GM19099 (cell line): ENCODE data around the gene ABAT.

Experiments used
- POLR2A ChIP-seq: IDR thresholded peaks from 3 replicates; pipeline ENCODE4 v1.6.1; 2011; ENCODE audit warnings: low read depth; ENCODE audit not compliant: insufficient read length; ENCODE audit errors: extremely low read depth

The ABAT gene

DNA sequence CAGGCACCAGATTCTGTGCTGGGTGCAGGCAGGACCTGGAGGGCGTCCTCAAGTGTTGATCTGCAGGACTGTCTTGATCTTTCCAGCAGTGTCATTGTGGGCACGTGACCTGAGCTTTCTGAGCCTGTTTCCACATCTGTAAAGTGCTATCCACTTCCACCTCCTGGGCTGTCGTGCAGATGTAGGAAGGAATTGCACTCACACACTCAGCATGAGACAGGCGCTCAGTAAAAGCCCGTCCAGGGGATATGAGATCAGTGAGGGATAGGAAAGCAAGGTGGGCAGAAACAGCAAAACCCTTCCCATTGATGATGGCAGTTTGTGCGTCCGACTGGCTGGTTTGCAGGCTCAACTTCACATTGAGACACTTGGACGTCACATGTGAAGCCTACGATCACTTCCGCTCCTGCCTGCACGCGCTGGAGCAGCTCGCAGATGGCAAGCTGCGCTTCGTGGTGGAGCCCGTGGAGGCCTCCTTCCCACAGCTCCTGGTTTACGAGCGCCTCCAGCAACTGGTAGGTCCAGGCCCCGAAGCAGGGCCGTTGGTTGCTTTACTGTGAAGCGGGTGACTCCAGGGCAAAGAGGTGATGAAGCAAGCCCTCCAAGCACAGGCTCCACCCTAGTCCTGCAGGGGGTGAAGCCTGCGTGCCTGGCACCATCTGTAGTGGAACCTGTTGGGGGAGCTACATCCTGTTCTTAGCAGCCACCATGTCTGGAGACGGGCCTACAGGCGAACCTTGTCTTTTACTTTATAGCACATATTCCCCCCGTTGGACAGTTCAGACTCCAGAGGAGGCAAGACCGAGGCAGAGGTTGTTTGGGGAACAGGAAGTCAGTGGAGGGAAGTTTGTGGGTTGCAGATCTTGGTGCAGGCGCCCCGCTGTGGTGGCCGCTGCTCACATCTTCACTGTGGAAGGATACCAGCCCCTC is 29.9 kb upstream of the ABAT start:
- TF ChIP-seq POLR2A, result no peak

DNA sequence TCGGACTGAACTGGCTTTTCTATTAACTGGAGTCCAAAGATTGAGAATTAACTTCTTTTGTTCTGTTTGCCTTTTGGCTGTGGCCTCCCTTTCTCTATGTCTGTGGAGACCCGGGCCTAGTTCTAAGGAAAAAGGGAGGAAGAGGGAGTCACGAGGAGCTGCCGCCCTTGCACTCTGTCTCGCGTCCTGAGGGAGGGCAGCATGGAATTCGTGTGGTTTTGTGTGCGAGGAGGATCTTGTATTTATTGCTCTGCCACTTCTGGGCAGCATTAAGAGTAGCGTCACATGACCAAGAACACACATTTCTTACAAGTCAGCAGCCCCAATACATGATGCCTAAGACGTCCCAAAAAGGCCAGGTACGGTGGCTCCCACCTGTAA is 29.3 kb upstream of the ABAT start:
- no peak for TF ChIP-seq POLR2A

DNA sequence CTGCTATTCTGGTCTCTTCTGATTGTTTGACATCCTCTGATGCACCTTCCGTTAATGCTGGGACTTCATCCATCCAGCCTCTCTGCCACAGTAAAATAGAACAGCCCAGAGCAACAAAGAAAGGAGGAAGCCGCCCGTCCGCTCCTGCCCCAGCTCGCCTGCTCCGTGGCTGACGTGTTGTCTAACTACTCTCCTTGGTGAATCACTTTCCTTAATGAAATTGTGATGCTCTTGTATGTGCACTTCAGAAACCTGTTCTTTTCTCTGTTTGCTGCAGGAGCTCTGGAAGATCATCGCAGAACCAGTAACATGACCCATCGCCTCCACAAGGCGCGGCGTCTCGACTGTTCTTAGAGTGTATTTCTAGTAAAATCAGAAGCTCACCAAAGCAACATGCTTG is 28.6 kb upstream of the ABAT start:
- TF ChIP-seq POLR2A, result no peak

DNA sequence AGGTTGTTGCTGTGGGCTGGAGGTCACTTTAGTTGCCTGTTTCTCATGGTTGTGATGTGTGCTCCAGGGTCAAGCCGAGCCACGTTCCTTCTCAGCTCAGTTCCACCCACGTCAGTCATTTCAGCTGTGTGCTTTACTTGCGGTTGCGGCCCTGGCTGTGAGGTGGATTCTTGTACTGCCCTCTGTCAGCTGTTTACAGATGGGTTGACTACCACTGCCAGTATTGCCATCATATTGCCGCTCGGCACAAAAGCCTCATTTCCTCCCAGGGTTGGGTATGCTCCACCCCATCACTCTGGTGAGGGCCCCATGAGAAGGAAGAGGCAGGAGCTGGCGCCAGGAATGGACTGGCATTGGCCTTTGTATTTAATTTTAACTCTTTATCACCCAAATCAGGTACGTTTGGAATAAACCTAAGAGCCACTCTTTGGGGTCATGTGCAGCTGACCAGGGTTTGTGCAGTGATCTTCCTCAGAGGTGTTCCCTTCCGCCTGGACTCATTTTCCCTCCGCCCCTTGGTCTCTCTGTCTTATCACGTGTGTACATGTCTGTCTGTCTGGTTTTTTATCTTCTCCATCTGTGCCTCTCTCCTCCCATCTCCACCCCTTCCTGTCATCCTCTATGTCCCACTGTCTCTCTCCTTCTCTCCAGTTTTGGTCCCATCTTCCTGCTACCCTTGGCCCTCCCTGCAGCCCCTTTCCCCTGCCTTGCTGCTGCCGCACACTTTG is 27.9 kb upstream of the ABAT start:
- no peak for TF ChIP-seq POLR2A

DNA sequence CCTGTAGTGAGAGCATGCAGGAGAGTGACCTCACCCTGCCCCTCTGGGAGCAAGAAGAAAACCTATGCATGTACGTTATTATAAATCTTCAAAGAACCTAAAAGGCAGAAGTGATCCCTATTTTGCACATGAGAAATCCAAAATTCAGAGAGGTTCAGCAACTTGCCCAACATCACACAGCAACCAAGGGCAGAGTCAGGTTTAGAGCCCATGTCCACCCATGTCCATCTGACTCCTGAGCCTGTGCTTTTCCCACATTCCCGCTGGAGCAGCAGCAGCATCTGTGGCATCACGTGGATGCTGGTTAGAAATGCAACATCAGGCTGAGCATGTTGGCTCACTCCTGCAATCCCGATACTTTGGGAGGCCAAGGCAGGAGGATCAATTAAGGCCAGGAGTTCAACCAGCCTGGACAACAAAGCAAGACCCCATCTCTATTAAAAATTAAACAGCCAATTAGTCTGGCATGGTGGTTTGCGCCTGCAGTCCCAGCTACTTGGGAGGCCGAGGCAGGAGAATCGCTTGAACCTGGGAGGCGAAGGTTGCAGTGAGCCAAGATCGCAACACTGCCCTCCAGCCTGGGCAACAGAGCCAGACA is 26.6 kb upstream of the ABAT start:
- TF ChIP-seq POLR2A, result no peak

DNA sequence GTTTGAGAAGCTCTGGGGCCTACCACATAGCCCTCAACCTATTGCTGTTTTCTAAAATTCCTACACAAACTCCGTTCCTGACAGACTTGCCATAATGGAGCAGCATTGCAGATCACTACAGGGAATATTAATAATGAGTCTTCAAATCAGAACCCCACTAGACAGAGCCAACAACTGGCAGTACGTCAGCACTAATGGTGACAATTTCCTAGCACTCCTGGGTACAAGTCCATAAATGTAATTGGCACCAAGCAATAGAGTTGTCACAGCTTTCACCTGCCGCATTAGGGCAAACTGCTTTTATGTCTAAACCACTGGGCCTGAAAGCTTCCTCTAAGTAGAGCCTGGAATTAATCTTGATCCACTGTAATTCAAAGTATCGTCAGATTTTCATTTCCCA is 25.5 kb upstream of the ABAT start:
- TF ChIP-seq POLR2A, result no peak

DNA sequence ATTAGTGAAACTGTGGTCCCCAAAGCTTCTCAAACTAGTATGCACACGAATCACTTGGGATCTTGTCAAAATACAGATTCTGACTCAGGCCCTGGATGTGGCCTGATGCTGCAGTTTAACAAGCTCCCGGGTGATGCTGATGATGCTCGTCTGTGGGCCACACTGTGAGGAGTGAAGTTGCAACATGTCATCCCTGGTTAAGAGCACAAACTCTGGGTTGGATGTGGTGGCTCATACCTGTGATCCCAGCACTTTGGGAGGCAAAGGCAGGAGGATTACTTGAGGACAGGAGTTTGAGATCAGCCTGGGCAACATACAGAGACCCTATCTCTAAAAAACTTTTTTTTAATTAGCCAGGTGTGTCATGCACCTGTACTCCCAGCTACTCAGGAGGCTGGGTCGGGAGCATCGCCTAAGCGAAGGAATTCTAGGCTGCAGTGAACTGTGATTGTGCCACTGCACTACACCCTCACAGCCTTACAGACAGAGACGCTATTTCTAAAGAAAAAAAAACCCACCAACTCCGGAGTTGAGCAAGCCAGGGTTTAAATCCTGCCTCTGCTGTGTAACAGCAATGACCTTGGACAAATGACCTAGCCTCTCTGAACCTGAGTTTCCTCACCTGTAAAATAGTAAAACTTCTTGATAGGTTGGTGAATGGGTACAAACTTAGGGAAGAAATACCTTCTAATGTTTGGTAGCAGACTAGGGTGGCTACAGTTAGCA is 24.4 kb upstream of the ABAT start:
- no peak for TF ChIP-seq POLR2A

DNA sequence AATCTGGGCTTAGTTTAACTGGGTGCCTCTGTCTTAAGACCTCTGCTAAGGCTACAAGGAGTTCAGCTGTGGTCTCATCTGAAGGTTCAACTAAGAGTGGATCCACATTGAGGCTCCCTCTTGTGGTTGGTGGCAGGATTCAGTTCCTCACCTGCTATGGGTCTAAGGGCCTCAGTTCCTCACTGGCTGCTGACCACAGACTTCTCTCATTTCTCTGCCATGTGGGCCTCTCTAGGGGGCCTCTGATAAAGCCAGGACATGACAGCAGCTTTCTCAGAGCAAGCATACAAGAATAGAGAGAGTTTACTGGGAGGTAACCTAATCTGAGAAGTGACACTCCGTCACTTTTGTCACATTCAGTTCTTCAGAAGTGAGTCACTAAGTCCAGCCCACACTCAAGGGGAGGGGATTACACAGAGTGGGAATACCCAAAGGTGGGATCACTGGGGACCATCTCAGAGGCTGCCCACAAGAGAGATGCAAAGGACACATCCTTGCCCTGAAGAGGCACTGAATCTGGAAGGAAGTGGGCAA is 19.2 kb upstream of the ABAT start:
- TF ChIP-seq POLR2A, result no peak

DNA sequence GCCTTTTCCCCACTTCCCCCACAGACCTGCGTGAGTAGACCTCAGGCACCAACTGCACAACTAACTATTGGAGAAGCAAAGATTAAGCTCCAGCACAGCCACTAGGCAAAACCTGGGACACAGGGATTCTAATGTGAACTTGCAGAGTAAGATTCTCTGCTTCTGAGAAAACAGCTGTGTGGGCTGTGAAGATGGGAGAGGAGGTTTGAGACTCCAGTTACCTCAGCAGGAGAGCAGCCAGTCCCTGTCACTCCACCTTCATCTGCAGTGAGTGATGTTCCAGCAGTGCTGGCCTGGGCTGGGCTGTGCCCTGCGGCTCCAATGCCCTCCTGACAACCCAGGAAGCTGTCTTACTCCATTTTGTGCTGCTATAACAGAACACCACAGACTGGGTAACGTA is 18.0 kb upstream of the ABAT start:
- TF ChIP-seq POLR2A, result no peak

DNA sequence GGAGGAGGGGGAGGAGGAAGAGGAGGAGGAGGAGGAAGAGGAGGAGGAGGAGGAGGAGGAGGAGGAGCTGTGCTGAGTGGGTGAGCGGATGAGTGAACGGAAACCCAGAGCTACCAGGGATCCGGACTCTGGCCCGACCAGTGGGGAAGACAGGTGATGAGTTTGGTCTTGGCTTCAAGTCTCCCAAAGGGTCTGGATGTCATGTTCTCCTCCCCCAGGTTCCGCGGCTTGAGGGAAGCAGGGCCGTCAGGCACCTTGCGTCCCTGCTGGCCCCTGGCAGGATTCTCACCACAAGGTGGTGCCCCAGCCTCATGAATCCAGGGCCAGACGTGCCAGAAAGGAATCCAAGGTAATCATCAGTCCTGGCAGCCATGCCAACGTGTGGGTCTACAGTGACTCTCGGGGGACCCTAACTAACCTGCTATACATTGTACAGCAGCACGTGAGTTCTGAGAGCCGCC is 13.5 kb upstream of the ABAT start:
- no peak for TF ChIP-seq POLR2A

DNA sequence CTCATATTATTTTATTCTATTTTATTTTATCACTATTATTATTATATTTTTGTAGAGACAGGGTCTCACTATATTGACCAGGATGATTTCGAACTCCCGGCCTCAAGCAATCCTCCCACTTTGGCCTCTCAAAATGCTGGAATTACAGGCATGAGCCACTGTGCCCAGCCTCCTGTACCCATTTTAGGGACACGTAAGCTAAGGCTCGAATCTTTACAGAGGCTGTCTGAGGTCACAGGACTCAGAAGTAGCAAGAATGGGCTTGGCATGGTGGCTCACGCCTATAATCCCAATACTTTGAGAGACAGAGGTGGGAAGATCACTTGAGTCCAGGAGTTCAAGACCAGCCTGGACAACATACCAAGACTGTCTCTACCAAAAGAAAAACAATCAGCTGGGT is 12.7 kb upstream of the ABAT start:
- TF ChIP-seq POLR2A, result no peak

DNA sequence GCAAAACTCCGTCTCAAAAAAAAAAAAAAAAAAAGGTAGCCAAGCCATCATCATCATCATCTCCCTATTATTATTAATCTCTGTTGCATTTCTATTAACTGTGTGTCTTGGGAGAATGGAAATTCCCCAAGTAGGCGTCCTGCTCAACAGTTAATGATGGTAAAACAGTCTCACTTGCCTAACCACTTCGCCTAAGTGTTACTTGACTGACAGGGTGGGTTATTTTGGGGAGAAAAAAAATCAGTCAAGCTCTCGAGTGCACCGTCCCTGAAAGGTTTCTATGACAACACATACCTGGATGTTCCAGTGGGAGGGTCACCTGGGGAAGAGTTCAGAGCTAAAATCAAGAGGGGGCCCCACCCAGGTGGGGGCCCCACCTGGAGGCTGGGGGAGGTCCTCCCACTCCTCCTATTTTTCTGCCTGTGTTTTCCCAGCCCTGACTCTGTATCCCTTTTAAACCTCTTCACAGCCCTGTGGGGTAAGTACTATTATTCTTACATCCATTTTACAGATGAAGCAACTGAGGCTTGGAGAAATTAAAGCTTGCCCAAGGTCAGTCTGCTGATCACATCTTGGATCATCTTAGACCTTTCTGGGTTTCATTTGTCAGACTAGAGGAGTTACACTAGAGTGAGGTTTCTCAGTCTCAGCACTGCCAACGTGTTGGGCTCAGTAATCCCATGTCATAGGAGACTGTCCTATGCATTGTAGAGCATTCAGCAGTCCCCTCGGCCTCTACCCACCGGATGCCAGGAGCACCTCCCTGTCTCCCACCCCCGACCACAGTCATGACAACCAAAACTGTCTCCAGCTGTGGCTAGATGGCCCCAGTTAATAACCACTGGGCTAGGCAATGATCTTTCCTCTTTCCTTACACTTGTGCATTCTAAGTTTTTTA is 11.0 kb upstream of the ABAT start:
- no peak for TF ChIP-seq POLR2A

DNA sequence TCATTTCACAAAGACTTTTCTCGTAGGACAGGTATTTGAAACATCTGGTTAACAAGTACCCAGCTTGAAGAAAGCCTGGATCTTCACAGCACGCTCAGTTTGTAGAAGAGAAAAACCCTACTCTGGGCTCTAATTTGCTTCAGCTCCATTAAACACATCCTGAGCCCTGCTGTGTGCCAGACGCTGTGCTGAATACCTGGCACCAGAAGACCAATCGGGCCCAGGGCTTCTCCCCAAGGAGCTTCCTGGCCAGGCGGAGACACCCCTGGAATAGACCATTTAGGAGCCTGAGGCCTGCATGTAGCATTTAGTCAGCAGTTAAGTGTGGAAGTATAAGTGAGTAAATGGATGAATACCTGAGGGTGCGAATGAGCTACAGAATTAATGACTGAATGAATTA is 8.9 kb upstream of the ABAT start:
- TF ChIP-seq POLR2A, result no peak

DNA sequence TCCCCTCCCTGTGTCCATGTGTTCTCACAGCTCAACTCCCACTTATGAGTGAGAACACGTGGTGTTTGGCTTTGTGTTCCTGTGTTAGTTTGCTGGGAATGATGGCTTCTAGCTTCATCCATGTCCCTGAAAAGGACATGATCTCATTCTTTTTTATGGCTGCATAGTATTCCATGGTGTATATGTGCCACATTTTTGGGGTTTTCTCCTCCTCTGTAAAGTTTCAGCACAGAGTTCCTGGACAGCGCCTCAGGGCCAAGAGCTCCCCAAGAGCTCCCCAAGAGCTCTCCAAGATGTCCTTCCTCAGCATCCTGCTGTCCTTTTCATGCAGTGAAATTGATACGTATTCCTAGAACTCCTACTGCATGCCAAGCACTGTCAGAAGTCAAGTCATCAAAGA is 6.9 kb upstream of the ABAT start:
- no peak for TF ChIP-seq POLR2A
